NCI-H82 treated with DMSO at 0.1 percent for 48 hours (cell line): ENCODE results near the gene ZNF107.
"Not testable (repeated sequence)": the region's sequence is repeated elsewhere in the genome, so short reads cannot be mapped to it uniquely, and the experiment has no call there.

Experiments used
- DNase-seq: peaks from one replicate; lab custom pipeline; 2025; ENCODE audit not compliant: unreplicated experiment; lab: John Stamatoyannopoulos, UW

Gene ZNF107

GRCh38 chr7:64643566-64643965 is 22.4 kb upstream of the ZNF107 start:
- DNase-seq = no peak

- no peak for DNase-seq
Measured at GRCh38 chr7:64651203-64651602, 14.7 kb upstream of the ZNF107 start.

GRCh38 chr7:64651632-64652165 is 14.2 kb upstream of the ZNF107 start:
- DNase-seq = no peak

GRCh38 chr7:64653721-64654401 is 12.1 kb upstream of the ZNF107 start:
- no peak for DNase-seq

- DNase-seq = no peak
Measured at GRCh38 chr7:64654796-64655548, 11.0 kb upstream of the ZNF107 start.

- DNase-seq = no peak
Measured at GRCh38 chr7:64655811-64656210, 10.1 kb upstream of the ZNF107 start.

GRCh38 chr7:64656489-64656888 is 9.4 kb upstream of the ZNF107 start:
- DNase-seq = no peak

- not testable (repeated sequence) for DNase-seq
Measured at GRCh38 chr7:64662091-64662490, 3.8 kb upstream of the ZNF107 start.

GRCh38 chr7:64666663-64667050 is 724 bp downstream of the ZNF107 start:
- DNase-seq = no peak

GRCh38 chr7:64667311-64667710 is 1.4 kb downstream of the ZNF107 start:
- DNase-seq = no peak

- DNase-seq = no peak
Measured at GRCh38 chr7:64672414-64672813, 6.5 kb downstream of the ZNF107 start.

- no peak for DNase-seq
Measured at GRCh38 chr7:64685091-64685490, 19.2 kb downstream of the ZNF107 start.

- no peak for DNase-seq
Measured at GRCh38 chr7:64685741-64686140, 19.8 kb downstream of the ZNF107 start.

- no peak for DNase-seq
Measured at GRCh38 chr7:64686493-64687184, 20.7 kb downstream of the ZNF107 start.

GRCh38 chr7:64687249-64687648 is 21.3 kb downstream of the ZNF107 start:
- no peak for DNase-seq

GRCh38 chr7:64688988-64689387 is 23.1 kb downstream of the ZNF107 start:
- no peak for DNase-seq

- no peak for DNase-seq
Measured at GRCh38 chr7:64691831-64692230, 25.9 kb downstream of the ZNF107 start.

GRCh38 chr7:64697863-64698262 is 31.9 kb downstream of the ZNF107 start:
- not testable (repeated sequence) for DNase-seq

GRCh38 chr7:64706625-64707292 is 40.8 kb downstream of the ZNF107 start:
- no peak for DNase-seq

- DNase-seq = not testable (repeated sequence)
Measured at GRCh38 chr7:64717896-64718295, 52.0 kb downstream of the ZNF107 start.
